ENCODE results near the gene FETUB. TPM values are rescaled to one million over a fixed set of nuclear protein-coding genes. Genes with fewer than 3 reads are reported as not detected.

The FETUB gene
- total RNA-seq, 3 donors from 2014 or later (not counting 1 experiment from before 2014, with no cell fraction given), result not detected

Other genes with a start within 250 kb of the FETUB start
- 1 to 10 TPM; 2.1 to 3.4 (median 2.5) TPM for gene CRYGS, start 96.0 kb upstream of the FETUB start, total RNA-seq
- 10 to 100 TPM; 16.8 to 23.0 (median 20.3) TPM for gene TBCCD1, start 73.1 kb upstream of the FETUB start, total RNA-seq
- 100 to 1,000 TPM in 2 of 3 donors, 10 to 100 TPM in 1; 85.9 to 112 (median 111) TPM for gene DNAJB11, start 69.7 kb upstream of the FETUB start, total RNA-seq
- not detected for gene AHSG, start 27.3 kb upstream of the FETUB start, total RNA-seq
- not detected for gene HRG, start 25.6 kb downstream of the FETUB start, total RNA-seq
- gene KNG1, start 77.0 kb downstream of the FETUB start, total RNA-seq, result not detected
- gene EIF4A2, start 143.2 kb downstream of the FETUB start, total RNA-seq, result 100 to 1,000 TPM; 551 to 652 (median 621) TPM
- gene RFC4, start 166.1 kb downstream of the FETUB start, total RNA-seq, result 10 to 100 TPM; 16.8 to 21.6 (median 17.3) TPM
- not detected for gene ADIPOQ, start 202.3 kb downstream of the FETUB start, total RNA-seq

Data from natural killer cell (primary cell).